Measurements from ENCODE around the gene SVEP1.

The SVEP1 gene

GRCh38 chr9:110440796-110441195 is 138.7 kb downstream of the SVEP1 start:
- no peak overlapping the region for H3K27ac ChIP-seq

GRCh38 chr9:110440172-110440571 is 139.4 kb downstream of the SVEP1 start:
- H3K27ac ChIP-seq = no peak overlapping the region
- H3K4me3 ChIP-seq = no peak overlapping the region
- no peak for TF ChIP-seq CTCF (IDR thresholded peaks at IDR 0.05)
- DNase-seq (ENCODE audit: low spot score) = no peak

More at GRCh38 chr9:110440796-110441195, 138.7 kb downstream of the SVEP1 start:
- TF ChIP-seq CTCF (IDR thresholded peaks at IDR 0.05) = no peak
- DNase-seq (ENCODE audit: low spot score) = no peak
- H3K4me3 ChIP-seq = no peak overlapping the region

- DNase-seq (ENCODE audit: low spot score) = no peak
- H3K27ac ChIP-seq = no peak overlapping the region
- no peak overlapping the region for H3K4me3 ChIP-seq
- TF ChIP-seq CTCF (IDR thresholded peaks at IDR 0.05) = no peak
Observed at GRCh38 chr9:110432253-110432652, 147.3 kb downstream of the SVEP1 start.

GRCh38 chr9:110429453-110429852 is 150.1 kb downstream of the SVEP1 start:
- no peak overlapping the region for H3K27ac ChIP-seq
- DNase-seq (ENCODE audit: low spot score) = no peak
- H3K4me3 ChIP-seq = no peak overlapping the region
- no peak for TF ChIP-seq CTCF (IDR thresholded peaks at IDR 0.05)

- Histone ChIP-seq H3K27ac (no peak overlapping the region), H3K4me3 (no peak overlapping the region)
- no peak for TF ChIP-seq CTCF (IDR thresholded peaks at IDR 0.05)
- DNase-seq (ENCODE audit: low spot score) = no peak
Observed at GRCh38 chr9:110427497-110428104, 151.9 kb downstream of the SVEP1 start.

- no peak for TF ChIP-seq CTCF (IDR thresholded peaks at IDR 0.05)
- no peak for DNase-seq (ENCODE audit: low spot score)
- no peak overlapping the region for H3K27ac ChIP-seq
- H3K4me3 ChIP-seq = no peak overlapping the region
Observed at GRCh38 chr9:110426052-110426709, 153.4 kb downstream of the SVEP1 start.

- Histone ChIP-seq H3K4me3 (no peak overlapping the region), H3K27ac (no peak overlapping the region)
- no peak for TF ChIP-seq CTCF (IDR thresholded peaks at IDR 0.05)
- no peak for DNase-seq (ENCODE audit: low spot score)
Observed at GRCh38 chr9:110414471-110414870, 165.1 kb downstream of the SVEP1 start.

All from coronary artery (tissue), 2 donors.